H1 (cell line): Measurements from ENCODE around the gene GSG1L. TPM values are rescaled to one million over a fixed set of nuclear protein-coding genes. Genes with fewer than 3 reads are reported as not detected.

Experiments
- CTCF ChIA-PET: fragments of 300-600 bp; sonication (Branson Sonifier 250); formaldehyde crosslinking; loops from one replicate; lab custom pipeline; 2021; ENCODE audit not compliant: partially characterized antibody; lab: Charles Lee
- POLR2A ChIA-PET: fragments of 300-600 bp; sonication (Branson Sonifier 250); formaldehyde crosslinking; loops from one replicate; lab custom pipeline; 2021; ENCODE audit warnings: inconsistent platforms; ENCODE audit not compliant: partially characterized antibody; lab: Charles Lee
- DNase-seq, 2 experiments: peaks; one replicate each; pipeline versions ENCODE4 v3.0.0 to v3.0.0-alpha.2; 2010 to 2022; ENCODE audit warnings: low spot score in 2 of 2, low read depth in 1 of 2, mixed read lengths in 1 of 2
- FAIRE-seq: peaks from 2 replicates; lab custom pipeline; 2011; peaks lifted over from hg19 to GRCh38; lab: Jason Lieb, UNC
- H2AFZ ChIP-seq: 2 replicates; pipeline ENCODE4 v1.8.1; 2012; ENCODE audit warnings: low read length, inconsistent platforms
- H2AK5ac ChIP-seq: 2 replicates; pipeline ENCODE4 v1.6.1; 2013; ENCODE audit warnings: low read depth, low read length
- H2BK120ac ChIP-seq: replicated peaks from 2 replicates; pipeline ENCODE3; 2013; ENCODE audit warnings: low read depth, low read length, inconsistent platforms
- H2BK12ac ChIP-seq: 2 replicates; pipeline ENCODE4 v1.6.1; 2013; ENCODE audit warnings: low read depth, low read length
- H2BK15ac ChIP-seq: 2 replicates; pipeline ENCODE4 v1.6.1; 2013; ENCODE audit warnings: low read length
- H2BK20ac ChIP-seq: 2 replicates; pipeline ENCODE4 v1.6.1; 2013; ENCODE audit warnings: low read length
- H2BK5ac ChIP-seq: 2 replicates; pipeline ENCODE4 v1.6.1; 2013; ENCODE audit warnings: low read depth, low read length
- H3K14ac ChIP-seq: 2 replicates; pipeline ENCODE4 v1.6.1; 2013; ENCODE audit warnings: inconsistent platforms; ENCODE audit not compliant: insufficient read length
- H3K18ac ChIP-seq: 2 replicates; pipeline ENCODE4 v1.6.1; 2013; ENCODE audit warnings: low read length; ENCODE audit errors: extremely low read depth
- H3K23ac ChIP-seq: 2 replicates; pipeline ENCODE4 v1.6.1; 2013; ENCODE audit warnings: inconsistent platforms; ENCODE audit not compliant: insufficient read length
- H3K23me2 ChIP-seq: 2 replicates; pipeline ENCODE4 v1.6.1; 2013; ENCODE audit warnings: low read depth, low read length
- H3K27ac ChIP-seq: 2 replicates; pipeline ENCODE4 v1.6.1; 2011; ENCODE audit warnings: low read depth, low read length, inconsistent platforms
- H3K27me3 ChIP-seq, 4 experiments: replicated peaks in 1 of 4; 1 replicate in 1 of 4; 2 replicates in 3 of 4; pipeline versions ENCODE4 v1.6.1 to v1.8.1; 2011 to 2013; ENCODE audit warnings: low read length in 3 of 4, mild to moderate bottlenecking in 3 of 4, inconsistent platforms in 2 of 4, mixed read lengths in 2 of 4, moderate library complexity in 1 of 4; ENCODE audit not compliant: control insufficient read depth in 3 of 4, insufficient read depth in 3 of 4; ENCODE audit errors: extremely low read depth in 1 of 4
- H3K36me3 ChIP-seq, 4 experiments: 2 replicates each; pipeline versions ENCODE4 v1.6.1 to v1.8.1; 2011 to 2013; ENCODE audit warnings: mild to moderate bottlenecking in 4 of 4, low read length in 3 of 4, moderate library complexity in 2 of 4, control low read depth in 1 of 4, inconsistent platforms in 1 of 4; ENCODE audit not compliant: insufficient read depth in 4 of 4, control insufficient read depth in 2 of 4
- H3K4ac ChIP-seq: replicated peaks from 2 replicates; pipeline ENCODE3; 2013; ENCODE audit warnings: low read length, low read depth, mixed read lengths, inconsistent platforms; ENCODE audit not compliant: insufficient read length
- H3K4me1 ChIP-seq, 4 experiments: replicated peaks in 1 of 4; 1 replicate in 1 of 4; 2 replicates in 3 of 4; pipeline versions ENCODE4 v1.6.1 to v1.8.1; 2011 to 2013; ENCODE audit warnings: low read length in 3 of 4, inconsistent platforms in 2 of 4, mixed read lengths in 1 of 4; ENCODE audit not compliant: insufficient read depth in 4 of 4, control insufficient read depth in 3 of 4
- H3K4me2 ChIP-seq, 2 experiments: 2 replicates each; pipeline versions ENCODE4 v1.6.1 to v1.8.1; 2011 to 2013; ENCODE audit warnings: low read depth in 2 of 2, low read length in 2 of 2, control low read depth in 1 of 2, inconsistent platforms in 1 of 2, mild to moderate bottlenecking in 1 of 2; ENCODE audit not compliant: insufficient read depth in 1 of 2
- H3K4me3 ChIP-seq, 4 experiments: fragments of 200-600, 300-600 bp in 1 of 4; sonication (generic), shearing (Covaris generic), sonication (Bioruptor Twin) in 1 of 4; 2 replicates each; pipeline versions ENCODE4 v1.5.1 to v1.8.1; 2011 to 2016; ENCODE audit warnings: low read length in 4 of 4, low read depth in 3 of 4, control low read depth in 2 of 4, inconsistent platforms in 2 of 4, mild to moderate bottlenecking in 2 of 4, mixed read lengths in 1 of 4, moderate library complexity in 1 of 4; ENCODE audit not compliant: insufficient read depth in 2 of 4; ENCODE audit errors: extremely low read depth in 1 of 4
- H3K56ac ChIP-seq: replicated peaks from 2 replicates; pipeline ENCODE3; 2013; ENCODE audit warnings: low read depth, mild to moderate bottlenecking, mixed read lengths, low read length, inconsistent platforms; ENCODE audit not compliant: insufficient read length
- H3K79me1 ChIP-seq: 2 replicates; pipeline ENCODE4 v1.6.1; 2013; ENCODE audit warnings: low read depth, low read length, control low read depth
- H3K79me2 ChIP-seq, 2 experiments: 2 replicates each; pipeline versions ENCODE4 v1.6.1 to v1.8.1; 2012 to 2013; ENCODE audit warnings: low read length in 2 of 2, mild to moderate bottlenecking in 2 of 2, inconsistent platforms in 1 of 2; ENCODE audit not compliant: insufficient read depth in 2 of 2, control insufficient read depth in 1 of 2
- H3K9ac ChIP-seq, 4 experiments: replicated peaks in 1 of 4; 1 replicate in 1 of 4; 2 replicates in 3 of 4; pipeline versions ENCODE4 v1.6.1 to v1.8.1; 2011 to 2013; ENCODE audit warnings: low read depth in 3 of 4, low read length in 3 of 4, control low read depth in 2 of 4, mild to moderate bottlenecking in 2 of 4, moderate library complexity in 2 of 4, inconsistent platforms in 1 of 4; ENCODE audit errors: extremely low read depth in 1 of 4
- H3K9me3 ChIP-seq, 2 experiments: 2 replicates each; pipeline versions ENCODE4 v1.6.1 to v1.8.1; 2012 to 2013; ENCODE audit warnings: mild to moderate bottlenecking in 2 of 2, moderate library complexity in 2 of 2, control low read depth in 1 of 2, inconsistent platforms in 1 of 2, low read depth in 1 of 2, low read length in 1 of 2, mixed read lengths in 1 of 2; ENCODE audit not compliant: insufficient read depth in 2 of 2
- H4K20me1 ChIP-seq, 2 experiments: replicated peaks in 1 of 2; 2 replicates each; pipeline versions ENCODE3 to v1.8.1; 2011 to 2013; ENCODE audit warnings: inconsistent platforms in 2 of 2, low read length in 2 of 2, mild to moderate bottlenecking in 1 of 2; ENCODE audit not compliant: insufficient read depth in 2 of 2, control insufficient read depth in 1 of 2
- H4K5ac ChIP-seq: 2 replicates; pipeline ENCODE4 v1.6.1; 2013; ENCODE audit warnings: low read length, low read depth, mixed read lengths, inconsistent platforms; ENCODE audit not compliant: insufficient read length
- H4K8ac ChIP-seq: 2 replicates; pipeline ENCODE4 v1.8.0; 2013; ENCODE audit warnings: mild to moderate bottlenecking, moderate library complexity, low read length, inconsistent platforms; ENCODE audit not compliant: insufficient read depth; ENCODE audit errors: extremely low read depth
- H4K91ac ChIP-seq: replicated peaks from 2 replicates; pipeline ENCODE3; 2013; ENCODE audit warnings: low read length, mixed read lengths, inconsistent platforms; ENCODE audit not compliant: insufficient read length
- CBX8 ChIP-seq: fragments of 300-800, 300-1000 bp; sonication (generic); IDR thresholded peaks from 2 replicates; pipeline ENCODE4 v1.7.1; 2016; ENCODE audit warnings: low read depth, low read length, borderline replicate concordance
- HDAC2 ChIP-seq, 2 experiments: fragments of 300-600 bp in 1 of 2; sonication (generic) in 1 of 2; IDR thresholded peaks; 2 replicates each; pipeline ENCODE4 v1.6.1; 2011 to 2012; ENCODE audit warnings: low read depth in 2 of 2, low read length in 2 of 2, mild to moderate bottlenecking in 2 of 2, moderate library complexity in 2 of 2, borderline replicate concordance in 1 of 2, inconsistent platforms in 1 of 2
- RNF2 ChIP-seq: fragments of 200-900, 300-1000 bp; sonication (generic); IDR thresholded peaks from 2 replicates; pipeline ENCODE4 v1.7.1; 2016; ENCODE audit warnings: borderline replicate concordance, low read depth, mild to moderate bottlenecking, antibody characterized with exemption, low read length; ENCODE audit not compliant: poor library complexity, severe bottlenecking; ENCODE audit errors: missing control alignments
- RXRA ChIP-seq: IDR thresholded peaks from 2 replicates; pipeline ENCODE4 v1.6.1; 2011; ENCODE audit warnings: low read depth, mild to moderate bottlenecking, low read length, moderate library complexity; ENCODE audit not compliant: insufficient read depth
- YY1 ChIP-seq: IDR thresholded peaks from 2 replicates; pipeline ENCODE4 v1.6.1; 2011; ENCODE audit warnings: low read depth, mild to moderate bottlenecking, low read length
- WGBS, 2 experiments: shearing (Covaris generic) in 1 of 2; methylation state at CpG; one replicate each; pipeline versions ENCODE4 v1.1.6 to v1.1.7; 2013 to 2015; ENCODE audit warnings: low lambda C conversion rate in 2 of 2, mixed read lengths in 2 of 2, inconsistent platforms in 1 of 2, low coverage in 1 of 2, missing lambda C conversion rate in 1 of 2; ENCODE audit not compliant: insufficient replicate concordance in 2 of 2, insufficient coverage in 1 of 2, insufficient read length in 1 of 2; ENCODE audit errors: extremely low coverage in 1 of 2, missing lambda C conversion rate in 1 of 2; 5-methylcytosine and 5-hydroxymethylcytosine counted together
- polyA plus RNA-seq, 7 experiments: library from polyadenylated mRNA; depleted of rRNA in 3 of 7; stranded (reverse) in 5 of 7; unstranded in 2 of 7; fragments of >200 nt in 5 of 7; fragments of 200-250 nt in 2 of 7; gene quantifications; 1 replicate in 5 of 7; 2 replicates in 1 of 7; 4 replicates in 1 of 7; pipeline versions ENCODE4 v1.2.1 to v1.2.3, GENCODE V29; 2011 to 2013; ENCODE audit warnings: missing spikeins in 2 of 7, mixed read lengths in 2 of 7
- total RNA-seq: library from RNA; stranded (reverse); fragmentation: NEBNext Ultra II Directional; extraction: Animal tissue kit (Norgen Biotek cat#: 25700); gene quantifications from 2 replicates; pipeline ENCODE4 v1.2.1, GENCODE V29; 2021

The GSG1L gene
- total and polyA plus RNA-seq, 2 of the 8 experiments (the other 6 are each of a cell fraction or from before 2014, with no cell fraction given) = 0.71 to 1.1 TPM

DNA sequence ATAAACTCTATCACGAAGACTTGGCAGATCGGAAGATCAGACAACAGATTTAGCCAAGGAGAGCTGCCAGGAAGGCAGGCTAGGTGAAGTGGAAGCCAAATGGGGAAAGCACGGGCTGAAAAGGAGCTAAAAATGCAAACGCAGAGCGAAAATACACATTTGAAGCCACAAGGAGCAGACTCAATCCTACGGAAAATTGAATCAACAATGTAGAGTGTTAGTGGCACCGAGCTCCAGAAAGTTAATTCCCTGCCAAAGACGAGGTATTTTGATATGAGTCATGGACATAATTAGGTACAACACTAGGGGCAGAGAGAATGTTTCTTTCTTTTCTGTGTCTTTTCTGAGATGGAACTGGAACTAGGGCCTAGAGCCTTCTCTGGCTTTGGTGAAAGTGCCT is 20.7 kb downstream of the GSG1L start:
- Histone ChIP-seq H3K4me2 (no peak overlapping the region), H3K4me3 (no peak overlapping the region), H3K36me3 (no peaks in the 10 kb centered on the region), H3K79me2 (no peaks in the 10 kb centered on the region), H4K20me1 (peaks cover 0 to 4% of the 10 kb centered on the region in 2 experiments), H2AK5ac (no peak overlapping the region), H2BK120ac (no peak overlapping the region), H2BK20ac (no peak overlapping the region), H3K56ac (no peak overlapping the region), H2AFZ (no peak overlapping the region), H4K91ac (no peak overlapping the region), H3K23me2 (peaks cover 3% of the 10 kb centered on the region), H3K18ac (no peak overlapping the region), H3K27ac (no peak overlapping the region), H2BK15ac (no peak overlapping the region), H3K79me1 (no peaks in the 10 kb centered on the region), H2BK12ac (no peak overlapping the region), H4K8ac (no peak overlapping the region), H4K5ac (no peak overlapping the region), H3K14ac (no peak overlapping the region), H3K27me3 (no peaks in the 10 kb centered on the region), H3K4ac (no peak overlapping the region), H2BK5ac (no peak overlapping the region), H3K4me1 (peaks cover 0 to 7% (median 3%) of the 10 kb centered on the region in 4 experiments; a peak in 5 of 7 replicates), H3K23ac (no peak overlapping the region), H3K9ac (no peak overlapping the region), H3K9me3 (no peaks in the 10 kb centered on the region; a peak in 1 of 4 replicates)
- POLR2A ChIA-PET = no interaction called here
- DNase-seq = no peak
- TF ChIP-seq HDAC2 (IDR thresholded peaks at IDR 0.05; ENCODE audit: borderline replicate concordance in 1 of 2, low read depth in 2 of 2, low read length in 2 of 2) = no peak
- no peak for TF ChIP-seq YY1
- TF ChIP-seq RXRA = no peak
- TF ChIP-seq RNF2 = no peak
- no peak for TF ChIP-seq CBX8
- WGBS, 2 experiments = 93% methylated on average over 8 of the region's 8 CpGs; no CpG with 5 or more reads in 1 of the 2 experiments
- CTCF ChIA-PET = interaction anchor here (1.3 to 2.5 kb wide), 2 partner anchors 28 kb away, joined by 3 to 9 read pairs; no protein-coding TSS in a partner anchor
- no peak for FAIRE-seq
